ENCODE data around the gene ABHD15.

- no peak for TF ChIP-seq CTCF (IDR thresholded peaks at IDR 0.05; ENCODE audit: low read depth, low read length, poor library complexity, severe bottlenecking)
- TF ChIP-seq EZH2phosphoT487 (IDR thresholded peaks at IDR 0.05; ENCODE audit: borderline replicate concordance, low read length): no peak
Observed at GRCh38 chr17:29595943-29596774, 29.3 kb upstream of the ABHD15 start.

All from DOHH2 (cell line).